ENCODE data around the gene STRAP.
"Not testable (repeated sequence)": the region's sequence is repeated elsewhere in the genome, so short reads cannot be mapped to it uniquely, and the experiment has no call there.

The STRAP gene

DNA sequence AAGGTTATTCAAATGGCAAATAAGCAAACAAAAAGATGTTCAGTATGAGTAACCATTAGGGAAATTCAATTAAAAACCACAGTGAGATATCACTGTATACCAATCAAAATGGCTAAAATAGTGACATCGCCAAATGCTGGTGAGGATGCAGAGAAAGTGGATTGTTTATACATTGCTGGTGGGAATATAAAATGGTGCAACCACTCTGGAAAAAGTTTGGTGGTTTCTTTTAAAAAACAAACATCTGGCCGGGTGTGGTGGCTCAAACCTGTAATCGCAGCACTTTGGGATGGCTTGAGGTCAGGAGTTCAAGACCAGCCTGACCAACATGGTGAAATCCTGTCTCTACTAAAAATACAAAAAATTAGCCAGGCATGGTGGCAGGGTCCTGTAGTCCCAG lies 14.0 kb upstream of the STRAP start (continued):
- TF ChIP-seq, protein P1, sequence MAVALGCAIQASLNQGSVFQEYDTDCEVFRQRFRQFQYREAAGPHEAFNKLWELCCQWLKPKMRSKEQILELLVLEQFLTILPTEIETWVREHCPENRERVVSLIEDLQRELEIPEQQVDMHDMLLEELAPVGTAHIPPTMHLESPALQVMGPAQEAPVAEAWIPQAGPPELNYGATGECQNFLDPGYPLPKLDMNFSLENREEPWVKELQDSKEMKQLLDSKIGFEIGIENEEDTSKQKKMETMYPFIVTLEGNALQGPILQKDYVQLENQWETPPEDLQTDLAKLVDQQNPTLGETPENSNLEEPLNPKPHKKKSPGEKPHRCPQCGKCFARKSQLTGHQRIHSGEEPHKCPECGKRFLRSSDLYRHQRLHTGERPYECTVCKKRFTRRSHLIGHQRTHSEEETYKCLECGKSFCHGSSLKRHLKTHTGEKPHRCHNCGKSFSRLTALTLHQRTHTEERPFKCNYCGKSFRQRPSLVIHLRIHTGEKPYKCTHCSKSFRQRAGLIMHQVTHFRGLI (tag by site-specific recombination; IDR thresholded peaks at IDR 0.05) = no peak

DNA sequence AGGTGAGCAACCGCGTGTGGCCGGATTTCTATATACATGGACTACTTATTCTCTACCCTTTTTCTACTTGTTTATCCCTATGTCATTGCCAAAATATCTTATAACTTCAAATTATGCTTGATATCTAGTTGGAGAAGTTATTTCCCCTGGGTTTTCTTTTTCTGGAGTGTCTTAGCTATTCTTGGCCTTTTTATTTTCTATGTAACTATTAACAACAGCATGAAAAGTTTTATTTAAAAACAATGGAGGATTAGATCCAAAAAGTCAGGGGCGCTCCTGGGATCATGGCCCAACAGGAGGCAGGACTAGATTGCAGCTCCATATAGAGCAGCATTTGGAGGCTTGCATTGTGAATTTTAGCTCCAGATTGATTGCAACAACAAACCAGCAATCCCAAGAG lies 8.6 kb upstream of the STRAP start:
- no peaks in the 10 kb centered on the region for H3K4me1 ChIP-seq (ENCODE audit: control insufficient read depth, insufficient read depth, low read length)
- no peak for TF ChIP-seq HOXD13 (CRISPR knock-in tag; IDR thresholded peaks at IDR 0.05; ENCODE audit: borderline replicate concordance)
- no peak for TF ChIP-seq KLF9 (tag by site-specific recombination; IDR thresholded peaks at IDR 0.05; ENCODE audit: low read depth)
- TF ChIP-seq ZNF830 (tag by site-specific recombination; IDR thresholded peaks at IDR 0.05; ENCODE audit: low read depth) = no peak
- TF ChIP-seq, protein P2, sequence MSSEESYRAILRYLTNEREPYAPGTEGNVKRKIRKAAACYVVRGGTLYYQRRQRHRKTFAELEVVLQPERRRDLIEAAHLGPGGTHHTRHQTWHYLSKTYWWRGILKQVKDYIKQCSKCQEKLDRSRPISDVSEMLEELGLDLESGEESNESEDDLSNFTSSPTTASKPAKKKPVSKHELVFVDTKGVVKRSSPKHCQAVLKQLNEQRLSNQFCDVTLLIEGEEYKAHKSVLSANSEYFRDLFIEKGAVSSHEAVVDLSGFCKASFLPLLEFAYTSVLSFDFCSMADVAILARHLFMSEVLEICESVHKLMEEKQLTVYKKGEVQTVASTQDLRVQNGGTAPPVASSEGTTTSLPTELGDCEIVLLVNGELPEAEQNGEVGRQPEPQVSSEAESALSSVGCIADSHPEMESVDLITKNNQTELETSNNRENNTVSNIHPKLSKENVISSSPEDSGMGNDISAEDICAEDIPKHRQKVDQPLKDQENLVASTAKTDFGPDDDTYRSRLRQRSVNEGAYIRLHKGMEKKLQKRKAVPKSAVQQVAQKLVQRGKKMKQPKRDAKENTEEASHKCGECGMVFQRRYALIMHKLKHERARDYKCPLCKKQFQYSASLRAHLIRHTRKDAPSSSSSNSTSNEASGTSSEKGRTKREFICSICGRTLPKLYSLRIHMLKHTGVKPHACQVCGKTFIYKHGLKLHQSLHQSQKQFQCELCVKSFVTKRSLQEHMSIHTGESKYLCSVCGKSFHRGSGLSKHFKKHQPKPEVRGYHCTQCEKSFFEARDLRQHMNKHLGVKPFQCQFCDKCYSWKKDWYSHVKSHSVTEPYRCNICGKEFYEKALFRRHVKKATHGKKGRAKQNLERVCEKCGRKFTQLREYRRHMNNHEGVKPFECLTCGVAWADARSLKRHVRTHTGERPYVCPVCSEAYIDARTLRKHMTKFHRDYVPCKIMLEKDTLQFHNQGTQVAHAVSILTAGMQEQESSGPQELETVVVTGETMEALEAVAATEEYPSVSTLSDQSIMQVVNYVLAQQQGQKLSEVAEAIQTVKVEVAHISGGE (tag by site-specific recombination; conservative IDR thresholded peaks at IDR 0.05; ENCODE audit: low read depth) = no peak
- no peak for TF ChIP-seq ZNF776 (tag by site-specific recombination; IDR thresholded peaks at IDR 0.05; ENCODE audit: borderline replicate concordance)
- no peak for TF ChIP-seq ZNF488 (tag by site-specific recombination; IDR thresholded peaks at IDR 0.05)
- TF ChIP-seq, protein P3, sequence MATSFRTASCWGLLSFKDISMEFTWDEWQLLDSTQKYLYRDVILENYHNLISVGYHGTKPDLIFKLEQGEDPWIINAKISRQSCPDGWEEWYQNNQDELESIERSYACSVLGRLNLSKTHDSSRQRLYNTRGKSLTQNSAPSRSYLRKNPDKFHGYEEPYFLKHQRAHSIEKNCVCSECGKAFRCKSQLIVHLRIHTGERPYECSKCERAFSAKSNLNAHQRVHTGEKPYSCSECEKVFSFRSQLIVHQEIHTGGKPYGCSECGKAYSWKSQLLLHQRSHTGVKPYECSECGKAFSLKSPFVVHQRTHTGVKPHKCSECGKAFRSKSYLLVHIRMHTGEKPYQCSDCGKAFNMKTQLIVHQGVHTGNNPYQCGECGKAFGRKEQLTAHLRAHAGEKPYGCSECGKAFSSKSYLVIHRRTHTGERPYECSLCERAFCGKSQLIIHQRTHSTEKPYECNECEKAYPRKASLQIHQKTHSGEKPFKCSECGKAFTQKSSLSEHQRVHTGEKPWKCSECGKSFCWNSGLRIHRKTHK (tag by site-specific recombination; IDR thresholded peaks at IDR 0.05) = no peak
- no peak for TF ChIP-seq ZNF274 (IDR thresholded peaks at IDR 0.05; ENCODE audit: low read length)
- no peak for TF ChIP-seq ZNF274 (tag by site-specific recombination; IDR thresholded peaks at IDR 0.05; ENCODE audit: borderline replicate concordance)
- no peak for TF ChIP-seq RBAK (tag by site-specific recombination; IDR thresholded peaks at IDR 0.05)
- TF ChIP-seq, protein P4, sequence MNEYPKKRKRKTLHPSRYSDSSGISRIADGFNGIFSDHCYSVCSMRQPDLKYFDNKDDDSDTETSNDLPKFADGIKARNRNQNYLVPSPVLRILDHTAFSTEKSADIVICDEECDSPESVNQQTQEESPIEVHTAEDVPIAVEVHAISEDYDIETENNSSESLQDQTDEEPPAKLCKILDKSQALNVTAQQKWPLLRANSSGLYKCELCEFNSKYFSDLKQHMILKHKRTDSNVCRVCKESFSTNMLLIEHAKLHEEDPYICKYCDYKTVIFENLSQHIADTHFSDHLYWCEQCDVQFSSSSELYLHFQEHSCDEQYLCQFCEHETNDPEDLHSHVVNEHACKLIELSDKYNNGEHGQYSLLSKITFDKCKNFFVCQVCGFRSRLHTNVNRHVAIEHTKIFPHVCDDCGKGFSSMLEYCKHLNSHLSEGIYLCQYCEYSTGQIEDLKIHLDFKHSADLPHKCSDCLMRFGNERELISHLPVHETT (tag by site-specific recombination; IDR thresholded peaks at IDR 0.05) = no peak
- no peak for TF ChIP-seq ZNF391 (tag by site-specific recombination; IDR thresholded peaks at IDR 0.05; ENCODE audit: borderline replicate concordance, low read depth)
- TF ChIP-seq ZNF558 (tag by site-specific recombination; IDR thresholded peaks at IDR 0.05) = no peak
- no peak for TF ChIP-seq ZNF398 (tag by site-specific recombination; IDR thresholded peaks at IDR 0.05)
- TF ChIP-seq, protein P5, sequence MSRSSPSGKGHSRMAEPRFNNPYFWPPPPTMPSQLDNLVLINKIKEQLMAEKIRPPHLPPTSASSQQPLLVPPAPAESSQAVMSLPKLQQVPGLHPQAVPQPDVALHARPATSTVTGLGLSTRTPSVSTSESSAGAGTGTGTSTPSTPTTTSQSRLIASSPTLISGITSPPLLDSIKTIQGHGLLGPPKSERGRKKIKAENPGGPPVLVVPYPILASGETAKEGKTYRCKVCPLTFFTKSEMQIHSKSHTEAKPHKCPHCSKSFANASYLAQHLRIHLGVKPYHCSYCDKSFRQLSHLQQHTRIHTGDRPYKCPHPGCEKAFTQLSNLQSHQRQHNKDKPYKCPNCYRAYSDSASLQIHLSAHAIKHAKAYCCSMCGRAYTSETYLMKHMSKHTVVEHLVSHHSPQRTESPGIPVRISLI (tag by site-specific recombination; IDR thresholded peaks at IDR 0.05) = no peak
- no peak for TF ChIP-seq ZNF350 (tag by site-specific recombination; IDR thresholded peaks at IDR 0.05)
- TF ChIP-seq MYNN (tag by site-specific recombination; IDR thresholded peaks at IDR 0.05; ENCODE audit: borderline replicate concordance) = no peak
- H3K4me3 ChIP-seq (ENCODE audit: low read depth, low read length) = no peak overlapping the region
- POLR2A ChIA-PET = no interaction called here
- CTCF ChIA-PET = interaction anchor here (0.7 to 1.1 kb wide), 3 partner anchors 15 to 289 kb away, joined by 3 read pairs; no protein-coding TSS in a partner anchor
- no peaks in the 10 kb centered on the region for H3K36me3 ChIP-seq (ENCODE audit: control insufficient read depth in 2 of 2, insufficient read depth in 1 of 2, low read length in 2 of 2)
- H3K9me3 ChIP-seq (ENCODE audit: control insufficient read depth, insufficient read depth, low read depth, low read length) = no peaks in the 10 kb centered on the region
- H3K27ac ChIP-seq (ENCODE audit: extremely low read depth, low read depth, low read length) = no peak overlapping the region

DNA sequence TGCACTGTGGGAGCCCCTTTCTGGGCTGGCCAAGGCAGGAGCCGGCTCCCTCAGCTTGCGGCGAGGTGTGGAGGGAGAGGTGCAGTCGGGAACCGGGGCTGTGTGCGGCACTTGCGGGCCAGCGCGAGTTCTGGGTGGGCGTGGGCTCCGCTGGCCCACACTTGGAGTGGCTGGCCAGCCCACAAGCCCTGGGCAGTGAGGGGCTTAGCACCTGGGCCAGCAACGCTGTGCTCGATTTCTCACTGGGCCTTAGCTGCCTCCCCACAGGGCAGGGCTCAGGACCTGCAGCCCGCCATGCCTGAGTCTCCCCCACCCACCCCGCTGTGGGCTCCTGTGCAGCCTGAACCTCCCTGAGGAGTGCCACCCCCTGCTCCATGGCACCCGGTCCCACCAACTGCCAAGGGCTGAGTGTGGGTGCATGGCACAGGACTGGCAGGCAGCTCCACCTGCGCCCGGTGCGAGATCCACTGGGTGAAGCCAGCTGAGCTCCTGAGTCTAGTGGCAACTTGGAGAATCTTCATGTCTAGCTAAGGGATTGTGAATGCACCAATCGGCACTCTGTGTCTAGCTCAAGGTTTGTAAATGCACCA lies 7.5 kb upstream of the STRAP start:
- CTCF ChIA-PET; H3K36me3 ChIP-seq (ENCODE audit: control insufficient read depth in 2 of 2, insufficient read depth in 1 of 2, low read length in 2 of 2); H3K9me3 ChIP-seq (ENCODE audit: control insufficient read depth, insufficient read depth, low read depth, low read length); H3K4me3 ChIP-seq (ENCODE audit: low read depth, low read length); POLR2A ChIA-PET; H3K4me1 ChIP-seq (ENCODE audit: control insufficient read depth, insufficient read depth, low read length); H3K27ac ChIP-seq (ENCODE audit: extremely low read depth, low read depth, low read length): not testable (repeated sequence)
